ENCODE data around the gene MCRIP2. TPM values are rescaled to one million over a fixed set of nuclear protein-coding genes. Genes with fewer than 3 reads are reported as not detected.
"Not testable (repeated sequence)": the region's sequence is repeated elsewhere in the genome, so short reads cannot be mapped to it uniquely, and the experiment has no call there.

MCRIP2 gene
- total RNA-seq (100 to 1,000 TPM in 1 of 4 donors, 10 to 100 TPM in 3; 71.2 to 121 (median 85.6) TPM), polyA plus RNA-seq (141 TPM)
- long read RNA-seq, donor 1, transcript MCRIP2-204 (1 exons, 1,728 nt) = minor isoform, 5 of 102 reads
- long read RNA-seq, donor 1, transcript MCRIP2-203 (6 exons, 1,050 nt) = minor isoform, 19 of 102 reads
- long read RNA-seq, donor 1, transcript MCRIP2-201 (5 exons, 946 nt) = major isoform, 50 of 102 reads
- long read RNA-seq, donor 1, partial matches to known transcripts = 15 of 102 reads
- long read RNA-seq, donor 1, other reads (novel, unspliced or antisense) = 9 of 102 reads
- long read RNA-seq, donor 2, transcript MCRIP2-201 (5 exons, 946 nt) = major isoform, 50 of 91 reads
- long read RNA-seq, donor 2, transcript MCRIP2-203 (6 exons, 1,050 nt) = minor isoform, 12 of 91 reads
- long read RNA-seq, donor 2, partial matches to known transcripts = 14 of 91 reads
- long read RNA-seq, donor 2, other reads (novel, unspliced or antisense) = 12 of 91 reads
- long read RNA-seq, donor 3, transcript MCRIP2-201 (5 exons, 946 nt) = major isoform, 18 of 60 reads
- long read RNA-seq, donor 3, transcript MCRIP2-203 (6 exons, 1,050 nt) = minor isoform, 11 of 60 reads
- long read RNA-seq, donor 3, transcript MCRIP2-206 (5 exons, 1,379 nt) = minor isoform, 17 of 60 reads
- long read RNA-seq, donor 3, partial matches to known transcripts = 8 of 60 reads
- long read RNA-seq, donor 3, other reads (novel, unspliced or antisense) = 6 of 60 reads
- long read RNA-seq, donor 4, transcript MCRIP2-201 (5 exons, 946 nt) = major isoform, 29 of 68 reads
- long read RNA-seq, donor 4, transcript MCRIP2-203 (6 exons, 1,050 nt) = minor isoform, 11 of 68 reads
- long read RNA-seq, donor 4, partial matches to known transcripts = 9 of 68 reads
- long read RNA-seq, donor 4, other reads (novel, unspliced or antisense) = 14 of 68 reads

GRCh38 chr16:641326-642188 lies at the start of gene MCRIP2:
MCRIP2 (plus strand) TSS chr16:641828; CDS start chr16:641992, 164 bp downstream.
- intact Hi-C loops (cut with DNase I) = no loop called here
- H3K27ac ChIP-seq (ENCODE audit: low read length) = peak within 1 kb of the TSS; percentile 98
- peak; percentile 89 to 96 (median 96) for DNase-seq
- peaks cover 3% of the 10 kb centered on the region for H3K4me1 ChIP-seq (ENCODE audit: control insufficient read depth, insufficient read depth, low read length)
- WGBS = 2% methylated on average over 81 of the region's 81 CpGs
- no peaks in the 10 kb centered on the region for H3K9me3 ChIP-seq (ENCODE audit: control insufficient read depth, low read length)
- H3K27me3 ChIP-seq (ENCODE audit: control insufficient read depth, insufficient read depth) = no peaks in the 10 kb centered on the region
- peak within 1 kb of the TSS; percentile 72 for H3K4me3 ChIP-seq (ENCODE audit: low read length)
- ATAC-seq = peak; percentile 67 to 76

GRCh38 chr16:591892-592517 lies 49.6 kb upstream of the MCRIP2 start:
- no peak overlapping the region for H3K4me3 ChIP-seq (ENCODE audit: low read length)
- WGBS = 87% methylated on average over 15 of the region's 15 CpGs
- no peaks in the 10 kb centered on the region for H3K27me3 ChIP-seq (ENCODE audit: control insufficient read depth, insufficient read depth)
- intact Hi-C loops (cut with DNase I) = no loop called here
- no peak overlapping the region for H3K27ac ChIP-seq (ENCODE audit: low read length)
- no peak for ATAC-seq
- peak in 1 of 3 donors; percentile 33 for DNase-seq
- no peaks in the 10 kb centered on the region for H3K9me3 ChIP-seq (ENCODE audit: control insufficient read depth, low read length)
- H3K4me1 ChIP-seq (ENCODE audit: control insufficient read depth, insufficient read depth, low read length) = no peaks in the 10 kb centered on the region

GRCh38 chr16:592518-593306 lies 48.9 kb upstream of the MCRIP2 start:
- H3K4me1 ChIP-seq (ENCODE audit: control insufficient read depth, insufficient read depth, low read length) = no peaks in the 10 kb centered on the region

GRCh38 chr16:593406-593805 lies 48.2 kb upstream of the MCRIP2 start:
- DNase-seq (peak in 1 of 3 donors; percentile 14), ATAC-seq (no peak)
- intact Hi-C loops (cut with DNase I) = no loop called here
- Histone ChIP-seq H3K9me3 (ENCODE audit: control insufficient read depth, low read length) (no peaks in the 10 kb centered on the region), H3K4me3 (ENCODE audit: low read length) (no peak overlapping the region), H3K4me1 (ENCODE audit: control insufficient read depth, insufficient read depth, low read length) (no peaks in the 10 kb centered on the region), H3K27ac (ENCODE audit: low read length) (no peak overlapping the region), H3K27me3 (ENCODE audit: control insufficient read depth, insufficient read depth) (no peaks in the 10 kb centered on the region)
- 91% methylated on average over 9 of the region's 9 CpGs for WGBS

More at GRCh38 chr16:592518-593306, 48.9 kb upstream of the MCRIP2 start:
- 70% methylated on average over 24 of the region's 24 CpGs for WGBS
- intact Hi-C loops (cut with DNase I) = no loop called here
- no peak overlapping the region for H3K27ac ChIP-seq (ENCODE audit: low read length)
- no peaks in the 10 kb centered on the region for H3K27me3 ChIP-seq (ENCODE audit: control insufficient read depth, insufficient read depth)
- DNase-seq = peak; percentile 64 to 69 (median 66)
- no peak overlapping the region for H3K4me3 ChIP-seq (ENCODE audit: low read length)
- no peak for ATAC-seq
- H3K9me3 ChIP-seq (ENCODE audit: control insufficient read depth, low read length) = no peaks in the 10 kb centered on the region

- intact Hi-C loops (cut with DNase I) = no loop called here
- Histone ChIP-seq H3K4me1 (ENCODE audit: control insufficient read depth, insufficient read depth, low read length) (no peaks in the 10 kb centered on the region), H3K9me3 (ENCODE audit: control insufficient read depth, low read length) (no peaks in the 10 kb centered on the region), H3K27ac (ENCODE audit: low read length) (no peak overlapping the region), H3K27me3 (ENCODE audit: control insufficient read depth, insufficient read depth) (no peaks in the 10 kb centered on the region), H3K4me3 (ENCODE audit: low read length) (no peak overlapping the region)
- 87% methylated on average over 16 of the region's 16 CpGs for WGBS
- ATAC-seq (no peak), DNase-seq (no peak)
Measured at GRCh38 chr16:593807-594206, 47.8 kb upstream of the MCRIP2 start.

GRCh38 chr16:595094-595528 lies 46.5 kb upstream of the MCRIP2 start:
- Histone ChIP-seq H3K27me3 (ENCODE audit: control insufficient read depth, insufficient read depth) (no peaks in the 10 kb centered on the region), H3K27ac (ENCODE audit: low read length) (no peak overlapping the region), H3K4me3 (ENCODE audit: low read length) (no peak overlapping the region), H3K9me3 (ENCODE audit: control insufficient read depth, low read length) (no peaks in the 10 kb centered on the region), H3K4me1 (ENCODE audit: control insufficient read depth, insufficient read depth, low read length) (no peaks in the 10 kb centered on the region)
- DNase-seq (no peak), ATAC-seq (no peak)
- WGBS = 86% methylated on average over 18 of the region's 18 CpGs
- intact Hi-C loops (cut with DNase I) = no loop called here

GRCh38 chr16:595942-596735 lies 45.5 kb upstream of the MCRIP2 start:
- WGBS = 87% methylated on average over 34 of the region's 34 CpGs
- Histone ChIP-seq H3K4me1 (ENCODE audit: control insufficient read depth, insufficient read depth, low read length) (no peaks in the 10 kb centered on the region), H3K27me3 (ENCODE audit: control insufficient read depth, insufficient read depth) (no peaks in the 10 kb centered on the region), H3K27ac (ENCODE audit: low read length) (no peak overlapping the region), H3K4me3 (ENCODE audit: low read length) (no peak overlapping the region), H3K9me3 (ENCODE audit: control insufficient read depth, low read length) (no peaks in the 10 kb centered on the region)
- no peak for ATAC-seq
- DNase-seq = no peak
- intact Hi-C loops (cut with DNase I) = no loop called here

- 93% methylated on average over 12 of the region's 12 CpGs for WGBS
- intact Hi-C loops (cut with DNase I) = no loop called here
- Histone ChIP-seq H3K4me3 (ENCODE audit: low read length) (no peak overlapping the region), H3K4me1 (ENCODE audit: control insufficient read depth, insufficient read depth, low read length) (no peaks in the 10 kb centered on the region), H3K9me3 (ENCODE audit: control insufficient read depth, low read length) (no peaks in the 10 kb centered on the region), H3K27me3 (ENCODE audit: control insufficient read depth, insufficient read depth) (no peaks in the 10 kb centered on the region), H3K27ac (ENCODE audit: low read length) (no peak overlapping the region)
- DNase-seq (no peak), ATAC-seq (no peak)
Measured at GRCh38 chr16:596736-597060, 44.9 kb upstream of the MCRIP2 start.

- H3K27me3 ChIP-seq (ENCODE audit: control insufficient read depth, insufficient read depth); H3K9me3 ChIP-seq (ENCODE audit: control insufficient read depth, low read length); H3K4me1 ChIP-seq (ENCODE audit: control insufficient read depth, insufficient read depth, low read length); intact Hi-C loops (cut with DNase I); DNase-seq; H3K4me3 ChIP-seq (ENCODE audit: low read length); H3K27ac ChIP-seq (ENCODE audit: low read length); ATAC-seq: not testable (repeated sequence)
- WGBS = over 99% methylated on average over 7 of the region's 7 CpGs
Measured at GRCh38 chr16:597655-598054, 44.0 kb upstream of the MCRIP2 start.

Measured in right cardiac atrium (tissue), 5 donors.